ENCODE data around the gene DRG1.
"Not testable (repeated sequence)": the region's sequence is repeated elsewhere in the genome, so short reads cannot be mapped to it uniquely, and the experiment has no call there.

Gene DRG1

DNA sequence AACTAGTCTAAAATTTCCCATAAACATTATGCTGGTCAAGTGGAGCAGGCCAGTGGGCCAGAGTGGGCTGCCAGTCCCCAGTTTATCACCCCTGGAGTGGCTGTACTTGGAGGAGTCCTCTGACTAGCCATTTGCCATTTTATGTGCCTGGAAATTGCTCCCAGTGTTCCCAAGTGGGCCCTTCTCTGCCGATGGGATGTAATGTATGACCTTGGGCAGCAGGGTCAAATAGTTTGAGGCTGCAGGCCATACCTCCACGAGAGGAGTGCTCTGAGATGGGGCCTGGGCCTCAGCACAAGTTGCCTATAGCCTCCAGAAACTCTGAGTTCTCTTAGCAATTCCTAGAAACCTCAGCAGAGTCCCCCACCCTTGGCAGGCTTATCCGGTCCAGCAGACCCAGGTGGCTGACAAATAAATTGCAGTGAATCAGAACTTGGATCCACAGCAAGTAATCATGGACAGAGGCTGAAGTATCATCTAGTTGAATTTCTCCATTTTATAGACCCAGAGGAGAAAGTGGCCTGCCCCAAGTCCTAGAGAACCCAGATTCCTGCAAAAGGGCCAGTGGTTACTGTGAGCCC, 35.4 kb upstream of the DRG1 start:
- no peak overlapping the region for H3K4me3 ChIP-seq (ENCODE audit: low read depth, low read length)
- TF ChIP-seq CTCF (IDR thresholded peaks at IDR 0.05; ENCODE audit: low read depth, low read length, missing control alignments) = no peak
- no peak for DNase-seq (ENCODE audit: low read depth)
- in situ Hi-C loops (cut with HindIII; ENCODE audit: low sequenced_read_pairs) = no loop called here

DNA sequence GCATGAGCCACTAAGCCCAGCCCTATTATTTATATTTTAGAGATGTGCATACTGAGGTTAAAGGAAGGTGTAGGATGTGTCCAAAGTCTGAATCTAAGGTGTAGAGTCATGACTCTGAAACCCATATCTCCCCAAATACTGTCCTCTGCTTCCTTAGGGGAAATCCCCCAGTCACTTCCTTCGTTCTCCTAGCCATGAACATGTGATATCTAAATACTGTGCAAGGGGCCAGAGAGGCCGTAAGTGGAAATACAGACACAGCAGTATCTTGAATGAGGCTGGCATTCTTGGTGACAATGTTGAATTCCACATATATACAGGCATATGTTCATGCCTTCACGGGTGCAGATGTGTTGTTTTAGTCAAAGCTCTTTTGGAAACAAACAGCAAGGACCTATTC, 32.0 kb upstream of the DRG1 start:
- in situ Hi-C loops (cut with HindIII; ENCODE audit: low sequenced_read_pairs) = no loop called here
- no peak for DNase-seq (ENCODE audit: low read depth)
- no peak for TF ChIP-seq CTCF (IDR thresholded peaks at IDR 0.05; ENCODE audit: low read depth, low read length, missing control alignments)
- no peak overlapping the region for H3K4me3 ChIP-seq (ENCODE audit: low read depth, low read length)

DNA sequence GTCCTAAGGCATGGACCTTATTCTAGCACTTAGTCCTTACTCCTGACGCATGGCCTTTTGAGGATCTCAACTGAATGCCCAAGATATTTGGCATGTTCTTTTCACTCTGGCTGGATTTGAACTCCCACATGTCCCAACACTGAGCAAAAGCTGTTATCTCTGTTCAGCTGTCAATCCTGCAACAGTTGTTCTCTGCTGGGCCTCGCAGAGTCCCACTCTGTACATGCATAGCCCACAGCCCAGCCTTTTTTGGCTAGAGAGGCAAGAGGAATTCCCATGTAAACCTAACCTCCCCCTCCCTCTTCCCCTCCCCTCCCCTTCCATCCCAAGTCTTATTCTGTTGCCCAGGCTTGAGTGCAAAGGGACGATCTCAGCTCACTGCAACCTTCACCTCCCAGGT, 21.8 kb upstream of the DRG1 start:
- in situ Hi-C loops (cut with HindIII; ENCODE audit: low sequenced_read_pairs) = no loop called here
- no peak for DNase-seq (ENCODE audit: low read depth)
- no peak overlapping the region for H3K4me3 ChIP-seq (ENCODE audit: low read depth, low read length)
- no peak for TF ChIP-seq CTCF (IDR thresholded peaks at IDR 0.05; ENCODE audit: low read depth, low read length, missing control alignments)

- TF ChIP-seq CTCF (IDR thresholded peaks at IDR 0.05; ENCODE audit: low read depth, low read length, missing control alignments) = no peak
- DNase-seq (ENCODE audit: low read depth) = no peak
- H3K4me3 ChIP-seq (ENCODE audit: low read depth, low read length) = no peak overlapping the region
- in situ Hi-C loops (cut with HindIII; ENCODE audit: low sequenced_read_pairs) = no loop called here
These were observed 21.3 kb upstream of the DRG1 start for GRCh38 chr22:31378123-31378522.

GRCh38 chr22:31378651-31379050, 20.8 kb upstream of the DRG1 start:
- H3K4me3 ChIP-seq (ENCODE audit: low read depth, low read length); in situ Hi-C loops (cut with HindIII; ENCODE audit: low sequenced_read_pairs); DNase-seq (ENCODE audit: low read depth): not testable (repeated sequence)

- H3K4me3 ChIP-seq (ENCODE audit: low read depth, low read length) = no peak overlapping the region
- TF ChIP-seq CTCF (IDR thresholded peaks at IDR 0.05; ENCODE audit: low read depth, low read length, missing control alignments) = no peak
- in situ Hi-C loops (cut with HindIII; ENCODE audit: low sequenced_read_pairs) = no loop called here
- no peak for DNase-seq (ENCODE audit: low read depth)
These were observed 5.5 kb upstream of the DRG1 start for GRCh38 chr22:31393893-31394292.

DNA sequence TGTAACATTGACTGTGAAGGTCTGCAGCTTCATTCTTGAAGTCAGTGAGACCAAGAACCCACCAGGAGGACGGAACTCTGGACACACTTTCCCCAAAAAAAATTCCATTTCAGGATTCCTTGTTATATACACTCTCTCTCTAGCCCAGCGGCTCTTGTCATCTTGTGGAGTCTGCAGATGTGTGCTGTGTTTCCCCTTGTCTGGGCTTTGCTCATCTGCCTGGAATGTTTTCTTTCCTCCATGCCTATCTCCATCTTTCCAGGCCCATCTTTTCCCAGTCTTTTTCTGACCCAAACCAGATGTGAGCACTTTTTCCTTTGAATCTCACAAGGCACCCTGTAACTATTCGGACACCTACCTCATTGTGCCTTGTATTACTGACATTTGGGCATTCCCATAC, 5.1 kb upstream of the DRG1 start:
- in situ Hi-C loops (cut with HindIII; ENCODE audit: low sequenced_read_pairs) = no loop called here
- DNase-seq (ENCODE audit: low read depth) = no peak
- no peak for TF ChIP-seq CTCF (IDR thresholded peaks at IDR 0.05; ENCODE audit: low read depth, low read length, missing control alignments)
- no peak overlapping the region for H3K4me3 ChIP-seq (ENCODE audit: low read depth, low read length)
